MG63 (cell line): ENCODE results near the gene HAO1. TPM values are rescaled to one million over a fixed set of nuclear protein-coding genes. Genes with fewer than 3 reads are reported as not detected.
"Not testable (repeated sequence)": the region's sequence is repeated elsewhere in the genome, so short reads cannot be mapped to it uniquely, and the experiment has no call there.

Experiments
- DNase-seq: peaks from one replicate; pipeline ENCODE4 v3.0.0-alpha.2; 2020
- H3K27me3 ChIP-seq: fragments of 250-450 bp; sonication (Bioruptor Pico); 2 replicates; pipeline ENCODE4 v1.5.1; 2020; ENCODE audit warnings: mild to moderate bottlenecking, moderate library complexity
- H3K36me3 ChIP-seq: fragments of 250-450 bp; sonication (Bioruptor Pico); 2 replicates; pipeline ENCODE4 v1.5.1; 2020; ENCODE audit warnings: mild to moderate bottlenecking, moderate library complexity
- H3K4me3 ChIP-seq: fragments of 250-450 bp; sonication (Bioruptor Pico); 2 replicates; pipeline ENCODE4 v1.5.1; 2020; ENCODE audit warnings: mild to moderate bottlenecking, moderate library complexity
- H3K9me3 ChIP-seq: fragments of 250-450 bp; sonication (Bioruptor Pico); 2 replicates; pipeline ENCODE4 v1.5.1; 2020; ENCODE audit warnings: mild to moderate bottlenecking, moderate library complexity
- total RNA-seq: library from RNA; depleted of rRNA; stranded (reverse); fragments of >200 nt; shearing (Covaris generic); gene quantifications from 2 replicates; pipeline ENCODE4 v1.2.3, GENCODE V29; 2014; ENCODE audit warnings: low replicate concordance; rRNA removed

Gene HAO1
- total RNA-seq, 1 experiment from 2014 or later = not detected

DNA sequence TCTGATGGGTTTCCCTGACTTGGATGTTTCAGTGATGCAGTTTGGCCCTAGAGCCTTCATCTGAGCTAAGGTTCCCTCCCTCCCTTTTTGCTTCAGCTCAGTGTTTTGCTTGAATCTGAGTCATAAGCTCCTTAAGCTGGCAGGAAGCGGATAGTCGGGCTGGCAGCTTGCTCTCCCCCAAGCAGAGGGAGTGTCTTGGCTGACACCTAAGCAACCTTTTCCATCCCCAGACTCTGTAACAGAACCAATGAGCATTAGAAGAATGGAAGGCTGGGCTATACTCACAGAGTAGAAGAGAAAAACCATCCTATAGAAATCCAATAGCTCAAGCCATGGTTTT lies 98.3 kb downstream of the HAO1 start:
- Histone ChIP-seq H3K27me3 (no peaks in the 10 kb centered on the region), H3K9me3 (no peaks in the 10 kb centered on the region), H3K36me3 (no peaks in the 10 kb centered on the region), H3K4me3 (no peak overlapping the region)
- DNase-seq = peak; percentile 95

DNA sequence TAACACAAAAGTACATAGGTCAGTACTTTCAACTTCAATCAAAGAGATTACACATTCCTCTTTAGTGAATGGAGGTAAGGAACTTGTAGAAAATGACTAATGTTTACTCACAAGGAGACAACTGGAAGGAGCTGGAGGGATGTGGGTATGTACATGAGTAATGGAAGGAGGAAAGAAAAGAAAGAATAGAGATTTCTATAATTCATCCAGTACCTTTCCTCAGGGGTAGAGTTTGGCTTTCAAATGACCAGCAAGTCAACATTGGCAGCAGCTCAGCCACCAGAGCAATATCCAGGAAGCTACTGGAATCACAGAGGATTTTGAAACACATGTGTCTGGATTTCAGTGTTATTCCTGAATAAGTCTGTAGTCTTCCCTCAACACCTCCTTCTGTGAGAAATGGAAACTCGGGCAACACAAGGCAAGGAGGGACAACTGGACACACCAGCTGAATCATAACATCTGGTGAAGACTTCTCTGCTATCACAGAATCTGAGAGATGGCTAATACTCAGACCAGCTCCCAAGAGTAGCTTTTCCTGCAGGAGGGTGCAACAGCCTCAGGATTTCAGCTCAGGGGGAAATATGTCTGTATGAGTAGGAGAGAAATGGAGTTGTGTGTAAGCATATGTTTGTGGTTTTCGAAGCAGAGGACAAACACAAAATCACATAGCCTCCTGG lies 98.8 kb downstream of the HAO1 start:
- no peaks in the 10 kb centered on the region for H3K9me3 ChIP-seq
- DNase-seq = peak; percentile 43
- no peaks in the 10 kb centered on the region for H3K27me3 ChIP-seq
- no peaks in the 10 kb centered on the region for H3K36me3 ChIP-seq
- H3K4me3 ChIP-seq = no peak overlapping the region

DNA sequence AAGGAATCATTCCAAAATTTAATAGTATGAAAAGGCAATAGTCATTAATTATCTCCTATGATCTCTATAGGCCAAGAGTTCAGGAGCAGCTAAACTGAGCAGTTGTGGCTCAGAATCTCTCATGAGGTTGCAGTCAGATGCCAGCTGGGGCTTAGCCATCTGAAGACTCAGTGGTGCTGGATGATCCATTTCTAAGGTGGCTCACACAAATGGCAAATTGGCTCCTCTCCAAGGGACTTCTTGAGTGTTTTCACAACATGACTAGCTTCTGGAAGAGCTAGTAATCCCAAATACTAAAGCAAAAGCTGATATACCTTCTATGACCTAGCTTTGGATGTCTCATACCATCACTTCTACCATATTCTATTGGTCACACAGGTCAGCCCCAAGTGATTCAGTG lies 104.2 kb downstream of the HAO1 start:
- H3K36me3 ChIP-seq = no peaks in the 10 kb centered on the region
- H3K4me3 ChIP-seq = no peak overlapping the region
- DNase-seq = no peak
- H3K27me3 ChIP-seq = no peaks in the 10 kb centered on the region
- H3K9me3 ChIP-seq = no peaks in the 10 kb centered on the region

DNA sequence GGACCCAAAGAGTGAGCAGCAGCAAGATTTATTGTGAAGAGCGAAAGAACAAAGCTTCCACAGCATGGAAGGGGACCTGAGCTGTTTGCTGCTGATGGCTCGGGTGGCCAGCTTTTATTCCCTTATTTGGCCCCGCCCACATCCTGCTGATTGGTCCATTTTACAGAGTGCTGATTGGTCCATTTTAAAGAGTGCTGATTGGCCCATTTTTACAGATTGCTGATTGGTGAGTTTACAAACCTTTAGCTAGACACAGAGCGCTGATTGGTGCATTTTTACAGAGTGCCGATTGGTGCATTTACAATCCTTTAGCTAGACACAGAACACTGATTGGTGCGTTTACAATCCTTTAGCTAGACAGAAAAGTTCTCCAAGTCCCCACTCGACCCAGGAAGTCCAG lies 105.8 kb downstream of the HAO1 start:
- not testable (repeated sequence) for H3K4me3 ChIP-seq, H3K9me3 ChIP-seq, H3K36me3 ChIP-seq, DNase-seq, H3K27me3 ChIP-seq

Other genes with a start within 250 kb of the HAO1 start
- gene TMX4, start 79.3 kb upstream of the HAO1 start, total RNA-seq = 6.9 and 8.1 TPM in 2 replicates
- 11.8 and 16.0 TPM in 2 replicates for gene PLCB1, start 191.8 kb upstream of the HAO1 start, total RNA-seq